NCI-H526 (cell line): ENCODE data around the gene BMP5.
A peak's percentile ranks its signal among the peaks of the same experiment; 100 is the strongest.

Experiments
- DNase-seq, 2 experiments: peaks; one replicate each; lab custom pipeline; 2025; lab: John Stamatoyannopoulos, UW

The BMP5 gene

DNA sequence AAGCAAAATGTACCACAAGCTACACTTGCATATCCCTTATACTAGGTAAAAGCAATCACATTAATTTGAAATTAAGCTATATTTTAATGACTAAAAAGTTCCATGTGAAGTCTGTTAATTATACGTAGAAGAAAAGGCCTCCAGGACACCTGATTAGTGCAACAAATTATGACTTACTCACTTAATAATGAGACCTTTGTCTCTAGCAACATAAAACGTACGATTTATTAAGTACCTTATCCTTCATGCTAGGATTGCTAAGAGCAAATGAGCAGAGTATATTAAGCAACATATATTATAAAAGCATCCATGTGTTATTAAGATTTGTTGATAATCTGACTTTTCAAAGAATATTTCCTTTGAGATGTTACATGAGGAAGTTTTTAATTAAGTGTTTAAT is 2.5 kb downstream of the BMP5 start:
- DNase-seq, result peak in 1 of 2 experiments; percentile 27

DNA sequence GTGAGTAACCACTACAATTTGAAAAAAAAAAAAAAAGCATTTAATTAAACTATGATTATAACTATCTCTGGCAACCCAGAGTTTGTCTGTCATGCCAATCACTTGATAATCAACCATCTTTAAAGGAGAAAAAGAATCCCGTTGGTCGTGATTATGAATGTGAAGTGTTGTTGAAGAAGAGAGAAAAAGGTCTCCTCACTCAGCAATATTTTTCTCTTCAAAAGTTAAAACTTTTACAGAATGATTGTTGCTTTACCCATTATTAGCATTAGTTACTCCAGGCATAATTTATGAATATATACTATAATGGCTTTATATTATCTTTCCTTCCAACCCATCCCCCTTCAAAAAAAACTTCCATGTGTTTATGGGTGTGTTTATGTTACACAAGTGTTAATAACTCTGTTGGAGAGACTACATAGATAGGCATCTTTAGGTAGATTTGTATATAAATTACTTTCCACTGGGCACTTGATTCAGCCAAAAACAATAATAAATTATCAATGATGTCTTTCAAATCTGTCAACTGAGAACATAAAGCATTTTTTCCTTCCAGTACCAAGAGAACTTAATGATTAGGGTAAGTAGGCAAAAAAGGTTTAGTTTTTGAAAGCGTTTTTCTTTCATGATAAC is 5.1 kb downstream of the BMP5 start:
- DNase-seq, result no peak

DNA sequence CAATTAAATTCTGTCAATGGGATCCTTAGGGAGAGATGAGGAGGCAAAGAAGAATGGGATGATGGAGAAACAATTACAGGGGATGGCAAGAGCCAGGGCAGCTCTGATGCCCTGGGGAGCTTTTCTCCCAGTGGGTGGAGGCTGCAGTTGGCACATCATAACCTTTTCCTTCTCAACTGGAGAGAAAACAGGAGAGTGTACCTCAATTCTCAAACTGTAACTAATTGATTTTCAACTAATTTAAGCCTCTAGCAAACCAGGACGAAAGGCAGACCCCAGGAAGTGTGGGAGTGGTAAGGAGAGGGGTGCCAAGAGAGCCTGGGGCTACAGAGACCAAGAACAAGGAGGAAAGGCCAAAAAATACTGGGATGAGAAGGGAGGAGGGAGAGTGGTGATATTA is 5.7 kb downstream of the BMP5 start:
- peak; percentile 16 to 22 for DNase-seq

DNA sequence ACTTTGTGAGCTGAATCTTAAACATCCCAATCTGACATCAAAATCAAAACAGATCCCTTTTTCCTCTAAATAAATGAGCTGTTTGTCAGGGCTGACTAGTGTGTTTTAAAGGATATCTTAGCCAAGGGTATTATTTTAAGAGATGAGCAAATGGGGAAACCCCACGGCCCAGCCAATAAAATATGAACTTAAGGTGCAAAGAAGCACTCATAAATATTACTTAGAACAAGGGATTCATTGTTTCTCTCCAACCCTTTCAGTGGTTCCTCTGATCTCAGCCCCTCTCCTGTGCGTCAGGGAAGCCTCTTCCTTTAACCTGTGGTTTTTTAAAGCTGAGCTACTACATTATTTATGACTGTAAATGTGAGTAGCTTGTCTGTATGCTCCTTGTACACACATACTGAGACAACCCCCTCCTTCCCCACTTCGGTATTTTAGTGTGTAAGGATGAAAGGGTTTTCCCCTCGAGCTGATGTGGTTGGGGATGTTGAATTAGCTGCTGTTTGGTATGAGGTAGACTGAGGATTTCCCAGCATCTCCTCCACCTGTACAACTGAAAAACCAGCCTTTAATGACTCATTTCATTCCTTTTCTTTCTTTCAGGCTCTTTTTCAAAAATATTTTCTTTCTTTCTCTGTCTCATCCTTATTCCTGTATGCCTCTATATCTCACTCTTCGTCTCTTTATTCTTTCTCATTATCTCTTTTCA is 6.5 kb downstream of the BMP5 start:
- peak; percentile 90 to 96 for DNase-seq

DNA sequence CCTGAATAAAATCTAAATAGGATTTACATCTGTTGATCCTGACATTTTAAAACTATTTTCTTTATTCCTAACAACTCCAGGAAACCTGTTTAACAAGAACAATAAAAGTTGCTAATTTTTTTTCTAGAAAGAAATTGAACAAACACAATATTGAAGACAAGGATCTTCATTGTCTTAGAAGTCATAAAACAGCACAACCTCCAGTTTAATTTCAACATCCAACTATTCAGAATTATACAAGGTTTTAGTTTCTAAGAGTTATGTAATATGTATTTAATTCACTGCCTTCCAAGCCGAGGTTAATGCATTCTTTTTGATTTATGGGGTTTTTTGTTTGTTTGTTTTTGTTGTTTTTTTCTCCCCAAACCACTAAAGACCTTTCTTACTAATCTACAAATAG is 7.2 kb downstream of the BMP5 start:
- DNase-seq, result no peak

DNA sequence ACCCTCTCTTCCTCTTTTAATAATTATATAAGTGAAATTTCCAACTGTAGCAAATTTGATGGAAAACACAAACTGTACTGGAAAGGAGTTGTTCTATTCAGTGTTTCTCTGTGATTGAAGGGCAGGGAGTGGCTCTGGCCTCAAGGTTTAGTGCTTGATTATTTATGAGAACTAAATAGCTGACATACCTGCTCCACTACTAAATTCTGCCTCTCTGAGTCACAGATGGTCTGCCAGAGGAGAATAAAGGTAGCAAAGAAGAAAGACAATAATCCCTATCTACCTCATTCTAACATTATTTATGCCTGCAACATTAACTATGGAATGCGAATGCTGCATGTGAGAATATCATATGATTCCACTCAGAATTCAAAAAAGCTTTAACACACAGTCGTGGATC is 9.3 kb downstream of the BMP5 start:
- DNase-seq, result no peak

DNA sequence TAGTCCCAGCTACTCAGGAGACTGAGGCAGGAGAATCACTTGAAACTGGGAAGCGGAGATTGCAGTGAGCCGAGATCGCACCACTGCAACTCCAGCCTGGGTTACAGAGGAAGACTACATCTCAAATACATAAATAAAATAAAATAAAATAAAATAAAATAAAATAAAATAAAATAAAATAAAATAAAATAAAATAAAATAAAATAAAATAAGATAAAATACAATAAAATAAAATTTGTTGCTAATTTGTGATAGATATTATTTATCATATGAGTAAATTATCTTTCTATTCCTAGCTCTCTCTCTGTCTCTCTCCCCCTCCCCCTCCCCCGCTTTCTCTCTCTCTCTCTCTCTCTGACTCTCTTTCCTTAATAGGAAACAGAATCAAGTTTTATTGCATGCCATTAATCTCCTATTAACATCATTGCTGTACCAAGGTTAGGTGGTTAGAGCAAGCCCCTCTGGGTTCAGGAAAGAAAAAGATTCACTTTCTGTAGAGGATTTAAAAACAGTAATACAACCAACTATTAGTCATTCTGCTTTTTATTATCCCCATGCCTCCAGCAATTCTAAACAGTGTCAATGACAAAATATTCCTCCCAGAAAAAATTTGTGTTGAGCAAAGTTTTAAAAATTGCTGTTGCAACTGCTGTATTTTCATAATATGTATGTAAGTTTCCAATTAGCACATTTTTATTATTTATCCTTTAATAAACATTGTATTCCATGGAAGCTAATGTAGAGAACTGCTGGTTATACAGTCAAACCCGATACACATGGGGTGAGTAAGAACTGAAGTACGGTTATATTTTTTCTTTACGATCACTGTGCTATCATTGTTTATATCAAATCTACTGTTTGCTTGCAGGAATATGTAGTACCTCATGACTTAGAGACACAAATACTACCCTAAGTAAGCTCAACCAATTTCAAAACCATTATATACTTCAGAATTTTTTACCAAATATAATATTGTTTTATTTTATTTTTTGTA is 22.1 kb downstream of the BMP5 start:
- no peak for DNase-seq

DNA sequence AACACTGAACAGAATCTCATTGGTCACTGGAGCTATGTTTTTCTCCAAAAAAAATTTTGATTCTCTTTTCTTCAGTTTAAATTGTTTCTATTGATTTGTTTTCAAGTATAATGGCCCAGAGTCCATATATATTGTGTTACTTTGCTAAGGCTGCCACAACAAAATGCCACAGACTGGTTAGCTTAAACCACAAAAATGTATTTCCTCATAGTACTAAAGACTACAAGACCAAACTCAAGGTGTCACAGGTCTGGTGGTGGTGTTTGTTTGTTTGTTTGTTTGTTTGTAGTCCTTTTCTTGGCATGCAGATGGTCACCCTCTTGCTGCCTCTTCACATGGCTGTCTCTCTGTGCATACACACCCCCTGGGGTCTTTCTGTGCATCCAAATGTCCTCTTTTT is 34.0 kb downstream of the BMP5 start:
- DNase-seq, result no peak

DNA sequence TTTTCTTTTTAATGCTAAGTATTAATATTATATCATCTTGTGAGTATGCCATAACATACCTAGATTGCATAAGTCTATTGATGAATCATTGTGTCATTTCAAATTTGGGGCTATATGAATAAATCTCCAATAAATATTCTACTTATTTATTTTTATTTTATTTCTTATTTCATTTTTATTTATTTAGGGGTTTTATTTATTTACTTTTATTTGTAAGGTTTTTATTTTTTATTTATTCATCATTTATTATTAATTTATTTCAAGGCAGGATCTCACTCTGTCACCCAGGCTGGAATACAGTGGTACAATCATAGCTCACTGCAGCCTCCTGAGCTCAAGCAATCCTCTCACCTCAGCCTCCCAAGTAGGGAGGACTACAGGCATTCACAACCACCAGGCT is 36.3 kb downstream of the BMP5 start:
- DNase-seq, result no peak

DNA sequence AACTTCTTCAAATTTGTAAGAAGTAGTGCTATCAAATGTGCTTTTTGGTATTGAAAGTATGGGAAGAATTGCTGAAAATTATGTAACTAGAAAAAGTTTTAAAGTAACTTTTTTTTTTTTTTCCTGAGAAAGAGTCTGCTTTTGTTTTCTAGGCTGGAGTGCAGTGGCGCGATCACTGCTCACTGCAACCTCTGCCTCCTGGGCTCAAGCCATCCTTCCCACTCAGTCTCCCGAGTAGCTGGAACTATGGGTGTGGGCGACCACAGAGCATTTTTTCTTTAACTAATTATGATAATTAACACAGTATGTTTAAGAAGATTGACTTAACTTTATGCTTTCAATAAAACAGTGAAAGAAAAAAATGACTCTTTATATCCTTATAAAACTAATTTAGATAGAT is 38.4 kb downstream of the BMP5 start:
- no peak for DNase-seq

DNA sequence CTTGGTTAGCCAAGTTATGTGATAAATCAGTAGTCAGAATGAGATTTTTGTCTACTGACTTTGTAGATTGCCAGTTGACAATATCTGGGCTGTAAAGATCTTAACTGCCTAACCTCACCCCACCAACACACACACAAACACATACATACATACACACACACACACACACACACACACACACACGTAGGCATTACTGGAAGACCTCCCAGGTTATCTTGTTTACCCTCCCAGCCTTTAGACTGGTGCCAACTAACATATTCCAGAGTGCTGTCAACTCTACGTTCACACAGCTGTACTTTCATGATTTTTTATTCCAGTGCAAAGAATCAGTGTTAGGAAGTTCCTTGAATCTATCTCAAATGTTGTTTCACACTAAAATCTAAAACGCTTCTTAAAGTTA is 38.9 kb downstream of the BMP5 start:
- DNase-seq, result no peak

DNA sequence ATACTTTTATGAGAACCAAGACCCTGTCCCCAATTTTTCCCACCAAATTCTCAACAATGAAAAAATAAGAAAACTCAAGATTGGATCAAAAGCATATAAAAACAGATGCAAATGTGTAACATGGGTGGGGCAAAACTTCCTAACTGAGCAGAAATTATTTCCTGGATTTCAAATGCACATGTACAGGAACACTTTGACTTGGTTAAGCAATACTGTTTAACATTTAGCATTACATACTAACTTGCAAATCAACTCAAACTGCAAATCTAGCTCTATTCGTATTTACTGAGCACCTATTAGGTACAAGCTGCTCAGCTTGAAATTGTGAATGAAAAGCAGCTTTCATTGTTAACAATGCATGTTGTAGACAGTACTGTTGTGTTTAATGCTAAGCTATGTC is 40.2 kb downstream of the BMP5 start:
- DNase-seq, result no peak

DNA sequence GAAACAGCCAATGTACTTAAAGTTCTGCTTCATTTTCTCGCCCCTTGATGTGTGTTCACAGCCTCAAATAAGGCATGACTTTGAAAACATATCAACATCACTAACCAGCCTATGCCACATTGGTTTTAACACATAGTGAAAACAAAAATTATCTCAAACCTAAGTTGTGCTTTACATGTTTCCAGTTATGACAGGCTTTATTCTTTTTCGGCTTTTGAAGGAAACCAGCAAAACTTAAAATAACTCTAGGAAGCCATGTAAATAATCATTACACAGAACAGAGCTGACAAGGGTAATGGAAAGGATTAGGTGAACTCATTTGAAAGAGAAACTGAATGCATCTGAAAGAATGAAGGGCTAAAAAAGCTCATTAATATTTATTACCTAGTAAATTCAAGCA is 42.1 kb downstream of the BMP5 start:
- no peak for DNase-seq

DNA sequence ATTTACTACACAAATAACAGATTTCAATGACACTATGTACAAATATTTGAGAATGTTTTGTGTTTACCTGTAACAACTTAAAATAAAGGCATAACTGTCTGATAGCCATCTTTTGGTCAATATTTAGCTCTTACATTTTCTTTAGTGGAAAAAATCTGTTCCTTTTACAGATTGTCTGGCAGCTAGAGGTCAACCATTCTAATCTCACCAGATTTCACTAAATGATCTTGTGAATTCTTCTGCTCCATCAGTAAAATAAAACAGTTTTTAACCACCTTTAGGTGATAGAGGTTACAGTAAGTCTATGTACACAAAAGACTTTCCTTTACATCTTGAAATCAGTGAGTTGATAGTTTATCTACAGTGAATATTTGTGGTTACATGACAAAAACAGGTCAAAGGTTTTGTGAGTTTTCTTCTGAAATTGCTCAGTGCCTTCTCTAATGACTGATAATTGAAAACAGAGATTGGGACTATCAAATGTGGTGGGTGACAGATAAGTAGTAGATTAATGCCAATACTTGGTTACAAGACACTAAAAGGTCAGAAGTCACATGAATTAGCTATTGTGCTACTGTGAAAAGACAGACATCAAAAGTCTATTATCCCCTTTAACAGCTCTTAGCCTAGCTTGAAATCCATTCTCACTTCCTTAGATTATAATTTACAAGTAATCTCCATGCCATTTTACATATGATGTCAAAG is 47.4 kb downstream of the BMP5 start:
- DNase-seq, result no peak

DNA sequence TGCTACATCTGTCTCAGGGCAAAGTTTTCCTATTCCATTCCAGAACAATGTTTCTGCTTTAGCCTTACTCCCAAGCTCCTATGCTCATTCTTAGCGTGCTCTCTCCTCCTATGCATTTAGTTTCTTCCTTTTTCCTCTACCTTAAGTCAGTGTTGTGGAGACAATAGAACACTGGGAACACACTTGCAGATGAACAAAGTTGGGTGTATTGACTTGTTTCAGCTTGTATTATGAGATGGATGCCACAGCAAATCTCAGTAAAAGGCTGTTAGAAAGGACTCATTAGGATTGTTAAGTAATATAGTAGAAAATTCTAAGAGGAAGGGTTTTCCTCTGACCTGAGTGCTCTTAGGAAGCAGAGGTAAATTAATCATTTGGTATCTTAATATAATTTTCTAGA is 48.4 kb downstream of the BMP5 start:
- no peak for DNase-seq

DNA sequence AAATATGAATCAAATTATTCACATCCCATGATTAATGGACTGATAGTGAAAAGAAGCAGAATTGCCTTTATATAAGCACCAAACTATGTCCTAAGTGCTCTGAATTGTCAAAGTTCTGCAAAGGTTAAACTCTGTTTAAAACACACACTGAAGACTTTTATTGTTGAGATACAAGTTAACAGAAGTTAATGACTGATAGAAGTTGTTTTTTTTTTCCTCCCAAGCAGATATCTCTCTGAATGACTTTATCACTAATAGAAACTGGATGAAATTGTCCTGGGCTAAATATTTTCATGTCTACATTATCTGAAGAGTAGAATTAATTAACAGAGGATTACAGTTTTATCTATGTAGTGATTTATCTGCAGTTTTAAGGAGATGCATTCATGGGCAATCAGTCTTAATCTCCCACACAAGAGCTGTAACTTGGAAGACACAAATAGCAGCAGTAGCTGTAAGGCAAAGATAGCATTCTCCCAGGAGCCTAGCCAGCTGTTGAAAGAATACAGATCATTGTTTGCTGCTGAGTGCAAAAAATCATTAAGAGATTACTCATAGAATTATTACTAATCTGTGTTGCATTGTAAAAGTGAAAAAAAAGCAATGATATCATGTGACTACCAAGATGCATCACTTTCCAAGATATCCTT is 49.9 kb downstream of the BMP5 start:
- DNase-seq, result no peak

DNA sequence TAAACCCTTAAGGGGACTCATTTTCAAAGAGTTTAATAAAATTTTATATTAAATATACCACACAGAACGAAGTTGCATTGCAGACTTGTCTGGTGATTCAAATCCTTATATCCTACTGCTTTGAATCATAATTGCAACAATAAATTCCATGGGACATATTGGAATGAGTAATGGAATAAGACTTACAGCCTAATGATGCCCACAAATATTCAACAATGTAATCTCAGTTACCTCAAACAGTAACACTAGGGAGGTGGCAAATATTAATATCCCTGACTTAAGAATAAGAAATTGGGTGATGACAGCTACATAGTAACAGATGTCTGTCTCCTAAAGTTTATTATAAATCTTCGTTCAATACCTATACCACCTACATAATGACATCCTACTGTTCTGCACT is 52.6 kb downstream of the BMP5 start:
- DNase-seq, result no peak

DNA sequence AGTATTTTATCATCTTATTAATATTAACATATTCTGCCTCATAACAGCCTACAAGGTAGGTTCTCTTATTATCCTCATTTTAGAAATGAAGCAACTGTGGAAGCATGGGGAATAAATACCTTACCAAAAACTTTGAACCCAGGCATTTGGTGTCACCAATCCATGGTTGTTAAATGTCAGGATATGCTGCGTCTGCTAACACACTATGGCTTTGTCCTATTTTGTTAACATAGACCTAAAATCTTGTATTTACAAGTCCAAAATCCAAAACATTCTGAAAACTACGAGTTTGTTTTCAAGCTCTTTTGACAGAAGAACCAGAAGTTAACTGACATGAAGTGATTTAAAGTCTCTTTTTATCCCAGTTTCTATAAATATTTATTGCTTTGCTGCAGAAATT is 53.4 kb downstream of the BMP5 start:
- no peak for DNase-seq

DNA sequence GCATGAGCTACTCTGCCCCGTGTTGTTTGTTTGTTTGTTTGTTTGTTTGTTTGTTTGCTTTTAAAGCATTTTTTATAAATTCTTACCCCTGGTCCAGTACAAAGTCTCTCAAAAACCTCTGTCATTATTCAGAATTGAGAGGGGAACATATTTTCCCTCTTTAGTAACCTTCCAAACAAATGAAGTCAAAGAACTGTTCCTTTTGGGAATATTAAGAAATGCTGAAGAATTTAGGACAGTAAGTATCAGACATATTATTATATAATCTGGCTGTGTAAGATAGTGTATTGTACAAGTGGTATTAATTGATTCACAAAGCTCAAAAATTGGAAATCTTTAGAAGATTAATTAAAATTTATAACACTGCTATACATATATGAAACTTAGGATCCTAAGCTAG is 54.7 kb downstream of the BMP5 start:
- DNase-seq, result no peak

DNA sequence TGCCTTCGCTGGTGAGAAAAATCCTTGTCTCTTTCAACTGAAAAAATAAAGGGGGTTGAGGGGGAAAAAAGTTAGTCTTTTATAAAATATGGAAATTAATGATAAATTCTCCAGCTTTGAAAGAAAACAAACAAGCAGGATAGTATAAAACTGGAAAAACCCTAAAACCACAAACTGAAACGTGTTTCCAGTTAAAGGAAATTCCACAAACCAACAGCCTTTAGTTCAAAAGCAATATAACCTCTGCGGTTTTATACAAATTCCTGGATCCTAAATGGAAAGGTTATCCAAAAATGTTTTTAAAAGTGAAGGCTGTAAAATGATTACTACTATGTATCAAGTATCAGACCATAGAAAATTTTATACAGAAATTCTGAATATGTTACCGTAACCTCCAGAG is 55.6 kb downstream of the BMP5 start:
- DNase-seq, result no peak

DNA sequence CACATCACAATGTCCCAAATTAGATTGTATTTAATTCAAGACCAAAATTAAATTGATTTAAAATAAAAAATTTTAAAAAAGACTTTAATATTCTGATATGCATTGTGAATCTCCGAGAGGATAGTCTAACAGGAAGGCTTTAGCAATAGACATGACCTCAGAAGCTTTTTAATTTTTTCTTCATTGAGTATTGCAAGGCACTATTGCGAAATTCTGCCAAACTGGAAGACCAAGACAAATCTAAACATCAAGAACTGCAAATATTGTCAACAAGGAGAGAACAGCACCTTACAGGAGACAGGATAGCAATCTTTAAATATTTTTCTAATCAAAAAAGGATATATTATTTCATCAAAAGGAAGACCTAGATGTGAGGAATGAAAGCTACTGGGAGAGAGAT is 56.9 kb downstream of the BMP5 start:
- DNase-seq, result no peak

DNA sequence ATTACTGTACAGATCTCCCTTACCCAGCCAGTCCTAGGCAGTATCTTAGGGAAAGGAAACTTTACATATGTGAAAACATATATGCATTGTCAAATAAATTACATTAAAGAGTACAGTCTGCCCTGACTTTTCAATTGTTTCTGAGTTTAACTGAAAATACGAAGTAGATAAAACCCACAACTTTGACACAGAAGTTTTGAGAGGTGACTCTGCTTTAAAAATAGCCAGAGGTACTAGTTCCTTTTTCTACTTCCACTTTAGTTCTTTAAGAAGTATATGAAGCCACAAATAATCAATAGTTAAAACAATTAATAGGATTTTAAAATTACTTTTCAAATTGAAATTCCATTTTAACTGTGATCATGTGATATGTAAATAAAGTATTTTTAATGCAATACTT is 62.9 kb downstream of the BMP5 start:
- DNase-seq, result no peak
